Psoas muscle (tissue), 8 donors: ENCODE data around the gene SYT5. TPM values are rescaled to one million over a fixed set of nuclear protein-coding genes. Genes with fewer than 3 reads are reported as not detected.

Experiments
- ATAC-seq, 4 donors: fragments of 200-7000 bp; cut with Tn5 transposase; one replicate each; pipeline ENCODE4 v1.9.1; 2020; ENCODE audit warnings: moderate library complexity in 3 of 4, mild to moderate bottlenecking in 2 of 4
- DNase-seq, 2 donors: peaks; one replicate each; pipeline ENCODE4 v3.0.0-alpha.2; 2020
- H3K27ac ChIP-seq: fragments of 200-600 bp; one replicate; pipeline ENCODE4 v1.8.0; 2022
- H3K27me3 ChIP-seq, 3 donors: fragments of 200-600 bp in 1 of 3; one replicate each; pipeline versions ENCODE4 v1.6.1 to v1.8.0; 2013 to 2022; ENCODE audit warnings: low read length in 2 of 3, mild to moderate bottlenecking in 2 of 3, moderate library complexity in 1 of 3; ENCODE audit not compliant: insufficient read depth in 3 of 3
- H3K36me3 ChIP-seq, 2 donors: fragments of 200-600 bp in 1 of 2; one replicate each; pipeline versions ENCODE4 v1.6.1 to v1.8.0; 2013 to 2022; ENCODE audit warnings: low read depth in 1 of 2, mild to moderate bottlenecking in 1 of 2, moderate library complexity in 1 of 2; ENCODE audit not compliant: insufficient read depth in 1 of 2
- H3K4me1 ChIP-seq: fragments of 200-600 bp; one replicate; pipeline ENCODE4 v1.8.0; 2022
- H3K4me3 ChIP-seq: fragments of 200-600 bp; one replicate; pipeline ENCODE4 v1.8.0; 2022; ENCODE audit warnings: mild to moderate bottlenecking
- H3K9me3 ChIP-seq: fragments of 200-600 bp; one replicate; pipeline ENCODE4 v1.8.0; 2022
- WGBS, 3 donors: extraction: QIAGEN DNeasy Blood & Tissue Kit; methylation state at CpG; one replicate each; pipeline versions ENCODE4 v1.1.6 to v1.1.7; 2013; 5-methylcytosine and 5-hydroxymethylcytosine counted together
- intact Hi-C, 2 donors: fragments of 100-400 bp; cut with DNase I; formaldehyde crosslinking; loops; one replicate each; pipeline versions ENCODE4 v1.11.0 to v1.14.2; 2022
- long read RNA-seq, 2 donors: library from polyadenylated mRNA; unstranded; transcript quantifications; one replicate each; pipeline ENCODE4 v2.0.0, GENCODE V29; 2021
- polyA plus RNA-seq, 3 donors: library from polyadenylated mRNA; stranded (reverse); fragments of 200-250 nt; gene quantifications; one replicate each; pipeline ENCODE4 v1.2.3, GENCODE V29; 2013
- total RNA-seq, 4 donors: library from RNA; stranded (reverse); fragmentation: NEBNext Ultra II Directional in 2 of 4; extraction: Animal tissue kit (Norgen Biotek cat#: 25700) in 2 of 4; gene quantifications; one replicate each; pipeline versions ENCODE4 v1.2.1 to v1.2.4, GENCODE V29; 2021 to 2023
- TF ChIP-seq, protein P1 (sequence below): fragments of 200-600 bp; IDR thresholded peaks from one replicate; pipeline ENCODE4 v1.8.0; 2022; ENCODE audit warnings: antibody characterized with exemption
- donor health status: healthy with polysubstance abuse.
- donor health status: DM: no; HTN: no; CAD: no; lungs with moderate emphysema.
- donor health status: Bipolar disorder and iron deficiency.
- donor health status: healthy.
- donor health status: DM: yes; HTN: yes; CAD: no.
- donor health status: DM: no; HTN: no; CAD: no.
- donor health status: DM: no; HTN: no; CAD: no.
- donor health status: DM: yes; HTN: yes; CAD: no.

SYT5 gene
- total RNA-seq (not detected), polyA plus RNA-seq (under 1 TPM in 2 of 3 donors, not detected in 1; 0.03 to 0.13 TPM)
- long read RNA-seq, donor 1: 0 reads
- long read RNA-seq, donor 2: 0 reads

DNA sequence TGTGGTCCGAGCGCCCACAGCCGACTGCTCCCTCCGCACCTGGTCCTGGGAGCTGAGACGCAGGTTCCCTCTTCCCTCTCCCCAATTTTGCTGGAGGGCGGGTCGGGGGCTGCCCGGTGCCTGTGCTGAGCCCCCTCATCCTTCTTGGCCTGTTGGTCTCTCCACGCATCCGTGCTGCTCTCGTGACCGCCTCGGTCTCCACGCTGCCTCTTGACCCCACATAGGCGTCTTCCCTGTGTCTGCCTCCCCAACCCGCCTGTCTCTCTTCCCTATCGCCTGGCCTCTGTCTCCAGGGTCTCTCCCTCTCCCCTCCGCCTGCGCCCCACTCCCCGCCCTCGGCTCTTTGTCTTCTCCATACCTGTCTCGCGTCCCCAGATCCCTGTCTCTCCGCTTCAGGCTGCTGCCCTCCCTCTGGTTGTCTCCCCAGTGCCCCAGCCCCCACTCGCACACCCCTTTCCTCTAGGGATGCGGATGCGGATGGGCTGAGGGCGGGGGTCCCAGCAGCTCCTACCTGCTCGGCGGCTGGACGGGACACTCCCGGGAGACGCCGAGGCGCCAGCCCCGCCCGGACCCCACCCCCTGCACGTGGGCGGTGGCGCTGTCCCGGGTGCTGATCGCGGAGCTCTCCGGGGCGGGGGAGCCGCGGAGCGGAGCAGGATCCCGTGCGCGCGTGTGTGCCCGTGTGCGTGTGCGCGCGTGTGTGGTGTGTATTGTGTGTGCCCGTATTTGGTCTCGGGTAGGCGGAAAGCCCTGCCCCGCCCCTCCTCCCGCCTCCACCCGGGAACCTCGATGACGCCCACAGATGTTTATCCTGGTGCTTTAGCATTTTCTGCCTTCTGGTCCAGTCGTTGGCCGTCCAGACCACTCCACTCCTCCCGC is at the start of gene SYT5:
Gene SYT5 (minus strand): TSS at position 684 of the 879 bp plus-strand sequence. CDS start 1,248 bp downstream, outside the sequence.
- TF ChIP-seq, protein P1, sequence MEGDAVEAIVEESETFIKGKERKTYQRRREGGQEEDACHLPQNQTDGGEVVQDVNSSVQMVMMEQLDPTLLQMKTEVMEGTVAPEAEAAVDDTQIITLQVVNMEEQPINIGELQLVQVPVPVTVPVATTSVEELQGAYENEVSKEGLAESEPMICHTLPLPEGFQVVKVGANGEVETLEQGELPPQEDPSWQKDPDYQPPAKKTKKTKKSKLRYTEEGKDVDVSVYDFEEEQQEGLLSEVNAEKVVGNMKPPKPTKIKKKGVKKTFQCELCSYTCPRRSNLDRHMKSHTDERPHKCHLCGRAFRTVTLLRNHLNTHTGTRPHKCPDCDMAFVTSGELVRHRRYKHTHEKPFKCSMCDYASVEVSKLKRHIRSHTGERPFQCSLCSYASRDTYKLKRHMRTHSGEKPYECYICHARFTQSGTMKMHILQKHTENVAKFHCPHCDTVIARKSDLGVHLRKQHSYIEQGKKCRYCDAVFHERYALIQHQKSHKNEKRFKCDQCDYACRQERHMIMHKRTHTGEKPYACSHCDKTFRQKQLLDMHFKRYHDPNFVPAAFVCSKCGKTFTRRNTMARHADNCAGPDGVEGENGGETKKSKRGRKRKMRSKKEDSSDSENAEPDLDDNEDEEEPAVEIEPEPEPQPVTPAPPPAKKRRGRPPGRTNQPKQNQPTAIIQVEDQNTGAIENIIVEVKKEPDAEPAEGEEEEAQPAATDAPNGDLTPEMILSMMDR: no peak
- no peaks in the 10 kb centered on the region for H3K36me3 ChIP-seq
- ATAC-seq (peak; percentile 63 to 73 (median 70)), DNase-seq (no peak)
- peaks cover 7% of the 10 kb centered on the region for H3K4me1 ChIP-seq
- H3K4me3 ChIP-seq: peak within 1 kb of the TSS; percentile 56
- intact Hi-C loops: no loop called here
- H3K27me3 ChIP-seq: peaks cover 0 to 89% (median 30%) of the 10 kb centered on the region in 3 donors
- no peaks in the 10 kb centered on the region for H3K9me3 ChIP-seq
- H3K27ac ChIP-seq: no peak within 1 kb of the TSS
- 1 to 2% (median 2%) methylated on average over 45 to 68 of the region's 68 CpGs for WGBS, 3 donors

DNA sequence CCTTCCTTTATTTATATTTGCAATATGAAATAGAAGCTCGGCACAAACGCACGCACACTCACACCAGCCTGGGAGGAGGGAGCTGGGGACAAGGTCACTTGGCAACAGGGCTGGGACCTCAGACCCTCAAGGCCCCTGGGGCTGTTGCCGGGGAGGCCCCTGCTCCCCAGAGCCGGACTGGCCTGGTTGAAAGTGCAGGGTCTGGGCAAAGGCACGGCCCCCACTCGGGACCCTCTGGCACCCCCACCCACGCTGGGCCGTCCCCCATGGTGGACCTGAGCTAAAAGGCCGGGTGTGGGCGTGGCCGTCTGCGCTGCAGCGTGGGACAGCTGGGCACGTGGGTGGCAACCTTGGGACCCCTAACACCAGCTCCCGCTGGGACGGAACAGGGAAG is 49.7 kb upstream of the SYT5 start:
- no peak for DNase-seq
- TF ChIP-seq, protein P1: no peak
- Histone ChIP-seq H3K36me3 (peaks cover 6 to 81% of the 10 kb centered on the region in 2 donors), H3K4me1 (no peaks in the 10 kb centered on the region), H3K9me3 (no peaks in the 10 kb centered on the region), H3K27me3 (no peaks in the 10 kb centered on the region), H3K27ac (no peak overlapping the region), H3K4me3 (no peak overlapping the region)
- intact Hi-C loops: no loop called here
- no peak for ATAC-seq
- 84 to 90% (median 87%) methylated on average over 17 of the region's 17 CpGs for WGBS, 3 donors

DNA sequence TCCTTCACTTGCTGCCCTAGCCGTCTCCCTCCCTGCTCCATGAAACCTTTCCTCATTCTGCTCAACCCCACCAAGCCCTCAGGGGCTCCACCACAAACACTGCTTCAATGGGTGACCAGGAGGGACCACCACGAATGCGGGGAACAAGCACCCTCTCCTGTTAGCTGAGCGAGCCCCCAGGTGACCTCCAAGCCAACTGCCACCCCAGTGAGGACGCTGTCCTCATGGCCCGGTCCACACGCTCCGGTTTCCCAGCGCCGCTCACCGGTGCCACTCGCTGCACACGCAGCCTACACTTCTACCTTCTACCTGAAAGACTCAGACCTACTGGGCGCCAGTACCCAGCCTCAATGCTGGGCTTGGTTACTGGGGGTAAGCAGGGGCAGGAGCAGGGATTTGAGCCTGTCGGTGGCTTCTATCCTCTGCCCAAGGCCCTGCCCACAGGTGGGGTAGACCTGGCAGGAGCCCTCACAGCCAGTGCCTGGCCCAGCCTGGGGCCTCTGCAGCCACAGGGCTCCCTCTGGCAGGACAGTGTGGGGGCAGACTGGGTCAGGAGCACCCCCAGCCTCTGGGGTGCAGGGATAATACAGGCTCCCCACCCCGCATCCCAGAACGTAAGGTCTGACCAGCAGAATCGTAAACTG is 49.2 kb upstream of the SYT5 start:
- H3K4me1 ChIP-seq: no peaks in the 10 kb centered on the region

DNA sequence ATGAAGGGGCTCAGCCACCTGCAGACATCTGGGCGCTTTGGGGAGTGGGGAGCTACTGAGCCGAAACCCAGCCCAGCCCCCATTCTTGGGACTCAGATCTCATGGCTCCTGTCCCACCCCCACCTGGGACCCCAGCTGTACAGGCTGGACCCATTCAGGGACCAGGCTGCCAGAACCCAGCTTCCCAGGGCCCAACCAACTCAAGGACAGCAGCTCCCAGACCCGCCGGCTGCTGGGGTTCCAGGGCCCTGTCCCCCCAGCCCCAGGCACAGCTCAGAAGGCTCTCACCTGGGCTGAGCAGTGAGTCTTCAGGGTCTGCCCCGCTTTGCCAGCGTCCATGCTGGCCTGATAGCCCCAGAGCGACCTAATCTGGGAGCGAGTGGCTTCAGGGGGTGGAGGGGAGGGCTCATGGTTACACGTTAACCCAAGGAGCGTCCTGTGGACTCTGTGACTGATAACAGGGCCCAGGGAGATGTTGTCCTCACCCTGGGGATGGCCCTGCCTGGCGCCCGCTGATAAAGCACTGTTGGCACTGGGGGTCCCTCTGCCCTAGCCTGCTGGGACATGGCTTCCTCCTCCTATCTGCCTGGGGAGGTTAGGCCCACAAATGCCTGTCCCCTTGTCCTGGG is 48.4 kb upstream of the SYT5 start, which contains the start of gene TMEM86B:
Gene TMEM86B (minus strand): TSS at position 361 of the 629 bp plus-strand sequence. CDS start 22 bp downstream, at position 339.
- Histone ChIP-seq H3K4me1 (no peaks in the 10 kb centered on the region), H3K36me3 (peaks cover 6 to 68% of the 10 kb centered on the region in 2 donors), H3K27me3 (no peaks in the 10 kb centered on the region), H3K4me3 (no peak within 1 kb of the TSS), H3K27ac (no peak within 1 kb of the TSS), H3K9me3 (no peaks in the 10 kb centered on the region)
- intact Hi-C loops: no loop called here
- WGBS, 3 donors: 84 to 89% (median 88%) methylated on average over 11 to 12 of the region's 12 CpGs
- ATAC-seq: no peak
- DNase-seq: no peak
- TF ChIP-seq, protein P1: no peak

More for the DNA sequence above, 49.2 kb upstream of the SYT5 start:
- Histone ChIP-seq H3K36me3 (peaks cover 6 to 76% of the 10 kb centered on the region in 2 donors), H3K4me3 (no peak overlapping the region), H3K27ac (no peak overlapping the region), H3K27me3 (no peaks in the 10 kb centered on the region), H3K9me3 (no peaks in the 10 kb centered on the region)
- DNase-seq: no peak
- WGBS, 3 donors: 93 to 95% (median 94%) methylated on average over 18 of the region's 18 CpGs
- TF ChIP-seq, protein P1: no peak
- ATAC-seq: no peak
- intact Hi-C loops: no loop called here
